Activated B cell treated with CpG ODN at 0.5 μM for 24 hours (primary cell): ENCODE data around the gene PABPC1L2B. TPM values are rescaled to one million over a fixed set of nuclear protein-coding genes. Genes with fewer than 3 reads are reported as not detected.
"Not testable (repeated sequence)": the region's sequence is repeated elsewhere in the genome, so short reads cannot be mapped to it uniquely, and the experiment has no call there.

Source experiments
- ATAC-seq: fragments of 200-7000 bp; cut with Tn5 transposase; one replicate; pipeline ENCODE4 v1.10.0; 2021; ENCODE audit warnings: low read depth, mild to moderate bottlenecking, moderate library complexity
- CTCF ChIA-PET: fragments of 350-600 bp; sonication (Branson Sonifier 250); formaldehyde crosslinking; loops from one replicate; lab custom pipeline; 2021; ENCODE audit warnings: antibody characterized with exemption; lab: Charles Lee
- POLR2A ChIA-PET: fragments of 350-600 bp; sonication (Branson Sonifier 250); formaldehyde crosslinking; loops from one replicate; lab custom pipeline; 2021; ENCODE audit warnings: antibody characterized with exemption; lab: Charles Lee
- DNase-seq: peaks from one replicate; pipeline ENCODE4 v3.0.0; 2022
- H3K27ac Mint-ChIP-seq: one replicate; pipeline ENCODE4 v1.8.0; 2020; ENCODE audit warnings: mixed read lengths
- H3K27me3 Mint-ChIP-seq: one replicate; pipeline ENCODE4 v1.8.0; 2021; ENCODE audit warnings: mixed read lengths
- H3K36me3 Mint-ChIP-seq: one replicate; pipeline ENCODE4 v1.8.0; 2021; ENCODE audit warnings: low read depth, mixed read lengths
- H3K4me1 Mint-ChIP-seq: one replicate; pipeline ENCODE4 v1.8.0; 2021; ENCODE audit warnings: mixed read lengths
- H3K4me3 Mint-ChIP-seq: one replicate; pipeline ENCODE4 v1.8.0; 2020; ENCODE audit warnings: mild to moderate bottlenecking, mixed read lengths
- H3K9me3 Mint-ChIP-seq: one replicate; pipeline ENCODE4 v1.8.0; 2020; ENCODE audit warnings: mixed read lengths
- intact Hi-C: fragments of 100-400 bp; cut with micrococcal nuclease; formaldehyde crosslinking; loops from one replicate; pipeline ENCODE4 v1.15.1; 2024
- total RNA-seq: library from RNA; stranded (reverse); gene quantifications from 2 replicates; pipeline ENCODE4 v1.2.3, GENCODE V29; 2022
- TF ChIP-seq, protein P1 (sequence below): fragments of 200-600 bp; IDR thresholded peaks from one replicate; pipeline ENCODE4 v1.8.0; 2022; ENCODE audit warnings: antibody characterized with exemption, mild to moderate bottlenecking

Gene PABPC1L2B
- not detected in 2 replicates for total RNA-seq

DNA sequence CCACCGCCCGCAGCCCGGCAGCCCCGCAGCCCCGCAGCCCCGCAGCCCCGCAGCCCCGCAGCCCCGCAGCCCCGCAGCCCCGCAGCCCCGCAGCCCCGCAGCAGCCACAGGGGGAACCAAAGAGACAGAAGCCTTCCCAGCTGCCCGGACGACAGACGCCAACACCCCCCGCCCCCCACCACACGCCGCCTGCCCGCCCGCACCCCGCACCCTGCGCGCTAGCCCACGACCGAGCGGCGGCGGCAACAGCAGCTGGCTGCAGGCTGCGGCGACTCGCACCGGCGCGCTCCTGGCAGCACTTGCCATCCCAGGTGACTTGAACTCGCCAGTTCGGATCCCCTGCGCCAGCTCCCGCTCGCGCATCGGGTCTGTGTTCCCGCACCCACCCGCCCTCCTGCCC lies at the start of gene PABPC1L2B:
PABPC1L2B (plus strand) TSS at position 207 of the 400 bp plus-strand sequence. CDS start 704 bp downstream, outside the sequence.
- H3K36me3 Mint-ChIP-seq, H3K27me3 Mint-ChIP-seq, POLR2A ChIA-PET, ATAC-seq, H3K4me1 Mint-ChIP-seq, CTCF ChIA-PET, DNase-seq, H3K27ac Mint-ChIP-seq, H3K4me3 Mint-ChIP-seq, H3K9me3 Mint-ChIP-seq, intact Hi-C loops: not testable (repeated sequence)

DNA sequence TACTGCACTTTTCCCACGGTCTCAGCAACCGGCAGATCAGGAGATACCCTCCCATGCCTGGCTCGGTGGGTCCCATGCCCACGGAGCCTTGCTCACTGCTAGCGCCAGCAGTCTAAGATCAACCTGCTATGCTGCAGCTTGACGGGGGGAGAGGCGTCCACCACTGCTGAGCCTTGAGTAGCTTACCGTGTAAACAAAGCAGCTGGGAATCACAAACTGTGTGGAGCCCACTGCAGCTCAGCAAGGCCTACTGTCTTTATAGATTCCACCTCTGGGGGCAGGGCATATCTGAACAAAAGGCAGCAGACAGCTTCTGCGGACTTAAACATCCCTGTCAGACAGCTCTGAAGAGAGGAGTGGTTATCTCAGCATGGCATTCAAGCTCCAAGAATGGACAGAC lies 42.8 kb upstream of the PABPC1L2B start:
- intact Hi-C loops, H3K9me3 Mint-ChIP-seq, ATAC-seq, CTCF ChIA-PET, POLR2A ChIA-PET, H3K36me3 Mint-ChIP-seq, H3K27me3 Mint-ChIP-seq, H3K27ac Mint-ChIP-seq, DNase-seq, H3K4me3 Mint-ChIP-seq, H3K4me1 Mint-ChIP-seq: not testable (repeated sequence)

DNA sequence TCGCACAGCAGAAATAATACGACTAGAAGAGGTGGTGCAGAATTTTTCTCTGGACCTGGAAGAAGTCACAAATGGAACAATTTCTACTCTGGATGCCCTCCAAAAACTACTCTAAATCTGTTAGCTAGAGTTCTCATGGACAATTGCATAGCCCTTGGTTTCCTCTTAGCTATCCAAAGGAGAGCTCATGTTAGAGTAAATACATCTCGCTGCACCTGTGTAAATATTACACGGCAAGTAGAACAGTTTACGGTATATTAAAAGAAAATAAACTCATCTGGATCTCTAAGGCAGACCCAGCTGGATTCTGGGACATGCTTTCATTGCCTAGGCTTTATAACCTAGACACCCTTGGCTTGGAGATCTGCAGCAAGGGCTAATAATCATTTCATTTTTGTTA lies 30.9 kb upstream of the PABPC1L2B start:
- ATAC-seq, POLR2A ChIA-PET, H3K27me3 Mint-ChIP-seq, H3K36me3 Mint-ChIP-seq, H3K4me1 Mint-ChIP-seq, H3K27ac Mint-ChIP-seq, H3K4me3 Mint-ChIP-seq, DNase-seq, intact Hi-C loops, H3K9me3 Mint-ChIP-seq, CTCF ChIA-PET: not testable (repeated sequence)

DNA sequence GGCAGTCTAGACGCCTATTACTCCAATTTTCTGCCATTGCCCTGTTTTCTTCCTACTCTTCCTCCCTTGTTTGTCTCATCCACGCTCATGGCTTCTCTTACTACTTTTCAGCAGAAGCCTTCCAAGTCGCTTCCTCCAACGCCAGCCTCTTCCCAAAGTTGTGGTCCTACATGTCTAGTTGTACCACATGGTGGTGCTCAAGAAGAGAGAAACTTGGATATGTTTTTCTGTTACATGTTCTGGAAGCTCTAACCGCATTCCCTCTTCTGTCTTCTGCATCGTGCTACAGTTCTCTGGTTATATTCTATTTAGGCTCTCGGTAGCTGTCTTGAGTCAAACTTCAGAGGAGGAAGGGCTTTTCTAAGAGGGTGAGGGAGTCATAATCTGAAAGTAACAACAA lies 27.9 kb upstream of the PABPC1L2B start:
- H3K4me1 Mint-ChIP-seq, H3K27ac Mint-ChIP-seq, H3K36me3 Mint-ChIP-seq, DNase-seq, CTCF ChIA-PET, H3K27me3 Mint-ChIP-seq, ATAC-seq, POLR2A ChIA-PET, intact Hi-C loops, H3K4me3 Mint-ChIP-seq, H3K9me3 Mint-ChIP-seq: not testable (repeated sequence)

DNA sequence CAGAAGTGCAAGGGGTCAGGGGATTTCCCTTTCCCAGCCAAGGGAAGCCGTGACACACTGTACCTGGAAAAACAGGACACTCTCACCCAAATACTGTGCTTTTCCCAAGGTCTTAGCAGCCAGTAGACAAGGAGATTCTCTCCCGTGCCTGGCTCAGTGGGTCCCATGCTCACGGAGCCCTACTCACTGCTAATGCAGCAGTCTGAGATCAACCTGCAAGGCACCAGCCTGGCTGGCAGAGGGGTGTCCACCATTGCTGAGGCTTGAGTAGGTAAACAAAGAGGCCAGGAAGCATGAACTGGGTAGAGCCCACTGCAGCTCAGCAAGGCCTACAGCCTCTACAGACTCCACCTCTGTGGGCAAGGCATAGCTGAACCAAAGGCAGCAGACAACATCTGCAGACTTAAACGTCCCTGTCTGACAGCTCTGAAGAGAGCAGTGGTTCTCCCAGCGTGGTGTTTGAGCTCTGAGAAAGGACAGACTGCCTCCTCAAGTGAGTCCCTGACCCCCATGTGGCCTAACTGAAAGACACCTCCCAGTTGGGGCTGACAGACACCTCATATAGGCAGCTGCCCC lies 21.8 kb upstream of the PABPC1L2B start:
- intact Hi-C loops, DNase-seq, H3K27ac Mint-ChIP-seq, POLR2A ChIA-PET, H3K27me3 Mint-ChIP-seq, H3K4me1 Mint-ChIP-seq, H3K36me3 Mint-ChIP-seq, CTCF ChIA-PET, H3K9me3 Mint-ChIP-seq, ATAC-seq, H3K4me3 Mint-ChIP-seq: not testable (repeated sequence)

DNA sequence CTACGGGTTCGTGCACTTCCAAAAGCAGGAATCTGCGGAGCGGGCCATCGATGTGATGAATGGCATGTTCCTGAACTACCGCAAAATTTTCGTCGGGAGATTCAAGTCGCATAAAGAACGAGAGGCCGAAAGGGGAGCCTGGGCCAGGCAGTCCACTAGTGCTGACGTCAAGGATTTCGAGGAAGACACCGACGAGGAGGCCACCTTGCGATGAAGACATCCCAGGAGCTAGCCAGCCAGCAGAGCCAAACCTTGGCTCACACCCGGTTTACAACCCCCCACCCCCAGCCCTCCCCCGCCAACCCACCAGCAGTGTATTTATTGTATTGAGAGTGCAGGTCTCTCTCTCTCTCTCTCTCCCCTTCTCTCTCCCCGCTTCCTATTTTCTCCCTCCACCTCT lies 1.3 kb downstream of the PABPC1L2B start:
- H3K27me3 Mint-ChIP-seq, H3K27ac Mint-ChIP-seq, DNase-seq, intact Hi-C loops, H3K4me3 Mint-ChIP-seq, H3K36me3 Mint-ChIP-seq, POLR2A ChIA-PET, H3K4me1 Mint-ChIP-seq, H3K9me3 Mint-ChIP-seq, ATAC-seq, CTCF ChIA-PET: not testable (repeated sequence)

DNA sequence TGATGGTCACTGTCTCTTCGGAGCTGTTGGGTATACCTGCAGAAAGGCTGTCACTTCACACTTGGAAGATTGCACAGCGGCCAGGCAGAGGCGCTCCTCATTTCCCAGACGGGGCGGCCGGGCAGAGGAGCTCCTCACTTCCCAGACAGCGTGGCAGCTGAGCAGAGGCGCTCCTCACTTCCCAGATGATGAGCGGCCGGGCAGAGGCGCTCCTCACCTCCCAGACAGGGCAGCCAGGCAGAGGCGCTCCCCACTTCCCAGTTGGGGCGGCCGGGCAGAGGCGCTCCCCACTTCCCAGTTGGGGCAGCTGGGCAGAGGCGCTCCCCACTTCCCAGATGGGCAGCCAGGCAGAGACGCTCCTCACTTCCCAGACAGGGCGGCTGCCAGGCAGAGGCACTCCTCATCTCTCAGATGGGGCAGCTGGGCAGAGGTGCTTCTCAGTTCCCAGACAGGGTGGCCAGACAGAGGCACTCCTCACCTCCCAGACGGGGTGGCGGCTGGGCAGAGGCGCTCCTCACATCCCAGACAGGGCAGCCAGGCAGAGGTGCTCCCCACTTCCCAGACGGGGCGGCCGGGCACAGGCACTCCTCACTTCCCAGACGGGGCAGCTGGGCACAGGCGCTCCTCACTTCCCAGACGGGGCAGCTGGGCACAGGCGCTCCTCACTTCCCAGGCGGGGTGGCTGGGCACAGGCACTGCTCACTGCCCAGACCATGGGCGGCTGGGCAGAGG lies 18.8 kb downstream of the PABPC1L2B start:
- no peak for DNase-seq
- ChIA-PET POLR2A (no interaction called here), CTCF (no interaction called here)

DNA sequence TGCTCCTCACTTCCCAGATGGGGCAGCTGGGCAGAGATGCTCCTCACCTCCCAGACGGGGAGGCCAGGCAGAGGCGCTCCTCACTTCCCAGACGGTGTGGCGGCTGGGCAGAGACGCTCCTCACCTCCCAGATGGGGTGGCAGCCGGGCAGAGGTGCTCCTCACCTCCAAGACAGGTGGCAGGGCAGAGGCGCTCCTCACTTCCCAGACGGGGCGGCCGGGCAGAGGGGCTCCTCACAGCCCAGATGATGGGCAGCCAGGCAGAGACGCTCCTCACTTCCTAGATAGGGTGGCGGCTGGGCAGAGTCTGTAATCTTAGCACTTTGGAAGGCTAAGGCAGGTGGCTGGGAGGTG lies 19.3 kb downstream of the PABPC1L2B start:
- H3K27me3 Mint-ChIP-seq, H3K27ac Mint-ChIP-seq, ATAC-seq, H3K4me1 Mint-ChIP-seq, H3K36me3 Mint-ChIP-seq, H3K4me3 Mint-ChIP-seq, intact Hi-C loops, DNase-seq, H3K9me3 Mint-ChIP-seq, POLR2A ChIA-PET, CTCF ChIA-PET: not testable (repeated sequence)

More for the DNA sequence above, 18.8 kb downstream of the PABPC1L2B start:
- H3K27ac Mint-ChIP-seq = no peak overlapping the region
- TF ChIP-seq, protein P1, sequence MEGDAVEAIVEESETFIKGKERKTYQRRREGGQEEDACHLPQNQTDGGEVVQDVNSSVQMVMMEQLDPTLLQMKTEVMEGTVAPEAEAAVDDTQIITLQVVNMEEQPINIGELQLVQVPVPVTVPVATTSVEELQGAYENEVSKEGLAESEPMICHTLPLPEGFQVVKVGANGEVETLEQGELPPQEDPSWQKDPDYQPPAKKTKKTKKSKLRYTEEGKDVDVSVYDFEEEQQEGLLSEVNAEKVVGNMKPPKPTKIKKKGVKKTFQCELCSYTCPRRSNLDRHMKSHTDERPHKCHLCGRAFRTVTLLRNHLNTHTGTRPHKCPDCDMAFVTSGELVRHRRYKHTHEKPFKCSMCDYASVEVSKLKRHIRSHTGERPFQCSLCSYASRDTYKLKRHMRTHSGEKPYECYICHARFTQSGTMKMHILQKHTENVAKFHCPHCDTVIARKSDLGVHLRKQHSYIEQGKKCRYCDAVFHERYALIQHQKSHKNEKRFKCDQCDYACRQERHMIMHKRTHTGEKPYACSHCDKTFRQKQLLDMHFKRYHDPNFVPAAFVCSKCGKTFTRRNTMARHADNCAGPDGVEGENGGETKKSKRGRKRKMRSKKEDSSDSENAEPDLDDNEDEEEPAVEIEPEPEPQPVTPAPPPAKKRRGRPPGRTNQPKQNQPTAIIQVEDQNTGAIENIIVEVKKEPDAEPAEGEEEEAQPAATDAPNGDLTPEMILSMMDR = no peak
- H3K4me1 Mint-ChIP-seq = no peaks in the 10 kb centered on the region
- intact Hi-C loops = no loop called here
- no peaks in the 10 kb centered on the region for H3K27me3 Mint-ChIP-seq
- no peaks in the 10 kb centered on the region for H3K36me3 Mint-ChIP-seq
- ATAC-seq = no peak
- H3K4me3 Mint-ChIP-seq = no peak overlapping the region
- peaks cover 3% of the 10 kb centered on the region for H3K9me3 Mint-ChIP-seq
